GM19351 (cell line): ENCODE results near the gene LRG1.
"Not testable (repeated sequence)": the region's sequence is repeated elsewhere in the genome, so short reads cannot be mapped to it uniquely, and the experiment has no call there.

ENCODE experiments used
- ATAC-seq: cut with Tn5 transposase; IDR thresholded peaks from one replicate; pipeline ENCODE4 v1.9.1; 2021; ENCODE audit warnings: mild to moderate bottlenecking, moderate library complexity; ENCODE audit not compliant: unreplicated experiment

LRG1 gene

DNA sequence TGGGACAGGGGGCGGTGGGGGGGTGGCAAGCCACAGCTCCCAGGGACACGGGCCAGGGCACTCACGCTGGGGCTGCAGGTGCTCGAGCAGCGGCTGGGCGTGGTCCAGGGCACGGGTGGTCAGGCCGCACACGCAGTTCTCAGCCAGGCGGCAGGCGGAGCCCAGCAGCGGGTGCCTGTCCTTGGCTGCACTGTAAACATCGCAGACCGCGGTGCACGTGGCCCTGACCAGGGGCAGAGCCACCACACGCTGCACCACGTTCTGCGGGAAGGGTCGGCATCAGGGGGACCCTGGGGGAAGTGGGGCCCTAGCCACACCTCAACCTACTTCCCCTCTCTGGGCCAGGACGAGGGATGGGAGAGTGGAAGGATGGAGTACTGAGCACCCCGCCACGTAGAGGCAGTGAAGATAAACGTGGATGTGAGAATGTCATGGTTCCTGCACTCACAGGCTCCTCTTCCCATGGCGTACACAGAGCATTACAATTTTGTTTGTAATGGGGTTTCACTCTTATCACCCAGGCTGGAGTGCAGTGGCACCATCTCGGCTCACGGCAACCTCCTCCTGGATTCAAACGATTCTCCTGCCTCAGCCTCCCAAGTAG, 8.2 kb downstream of the LRG1 start:
- ATAC-seq: no peak

DNA sequence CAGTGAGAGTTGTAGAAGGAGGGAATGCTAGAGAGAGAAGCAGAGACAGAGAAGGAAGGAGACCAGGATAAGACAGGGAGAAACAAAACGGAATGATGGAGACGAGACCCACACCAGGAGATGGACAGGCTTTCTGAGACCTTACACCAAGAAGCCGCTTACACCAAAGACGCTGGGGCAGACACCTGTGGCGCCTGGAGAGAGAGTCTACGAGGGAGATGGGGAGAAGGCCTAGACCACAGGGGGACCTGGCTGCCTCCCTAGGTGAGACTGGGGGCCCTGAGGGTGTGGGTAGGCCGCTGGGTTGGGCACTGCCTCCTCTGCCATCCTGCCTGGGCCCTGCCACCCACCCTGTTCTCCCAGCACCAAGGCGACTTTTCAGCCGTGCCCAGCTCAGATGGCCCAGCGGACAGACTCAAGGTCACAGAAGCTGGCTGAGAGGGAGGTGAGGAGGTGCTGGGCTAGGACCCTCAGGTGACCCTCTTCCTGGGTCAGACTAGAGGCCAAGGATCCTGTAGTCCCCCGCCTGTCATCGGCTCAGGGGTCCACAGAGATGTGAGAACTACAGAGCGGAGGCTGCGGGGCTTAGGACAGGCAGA, 9.8 kb downstream of the LRG1 start:
- ATAC-seq: no peak

DNA sequence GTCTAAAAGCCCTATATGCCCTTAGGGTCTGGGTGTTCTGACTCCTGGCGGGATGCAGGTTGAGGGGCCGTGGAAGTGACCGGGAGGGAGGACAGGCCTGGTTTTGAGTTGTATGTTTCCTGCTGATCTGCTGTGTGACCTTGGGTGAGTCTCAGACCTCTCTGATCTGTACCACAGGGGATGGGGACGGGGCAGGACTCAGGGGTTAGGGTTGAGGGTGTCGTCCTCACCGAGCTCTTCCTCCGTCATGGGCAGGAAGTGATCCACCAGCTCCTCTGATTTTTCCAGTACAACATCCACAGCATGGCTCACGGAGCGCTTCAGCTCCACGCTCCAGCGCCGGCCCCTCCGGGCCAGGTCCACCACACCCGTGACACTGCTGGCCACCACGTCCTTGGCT, 11.0 kb downstream of the LRG1 start:
- ATAC-seq: no peak

DNA sequence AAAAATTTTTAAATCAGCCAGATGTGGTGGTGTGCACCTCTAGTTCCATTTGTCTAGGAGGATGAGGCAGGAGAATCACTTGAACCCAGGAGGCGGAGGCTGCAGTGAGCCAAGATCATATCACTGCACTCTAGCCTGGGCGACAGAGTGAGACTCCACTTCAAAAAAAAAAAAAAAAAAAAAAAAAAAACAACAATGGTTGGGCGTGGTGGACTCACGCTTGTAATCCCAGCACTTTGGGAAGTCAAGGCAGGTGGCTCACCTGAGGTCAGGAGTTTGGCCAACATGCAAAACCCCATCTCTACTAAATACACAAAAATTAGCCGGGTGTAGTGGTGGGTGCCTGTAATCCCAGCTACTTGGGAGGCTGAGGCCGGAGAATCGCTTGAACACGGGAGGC, 12.5 kb downstream of the LRG1 start:
- not testable (repeated sequence) for ATAC-seq

DNA sequence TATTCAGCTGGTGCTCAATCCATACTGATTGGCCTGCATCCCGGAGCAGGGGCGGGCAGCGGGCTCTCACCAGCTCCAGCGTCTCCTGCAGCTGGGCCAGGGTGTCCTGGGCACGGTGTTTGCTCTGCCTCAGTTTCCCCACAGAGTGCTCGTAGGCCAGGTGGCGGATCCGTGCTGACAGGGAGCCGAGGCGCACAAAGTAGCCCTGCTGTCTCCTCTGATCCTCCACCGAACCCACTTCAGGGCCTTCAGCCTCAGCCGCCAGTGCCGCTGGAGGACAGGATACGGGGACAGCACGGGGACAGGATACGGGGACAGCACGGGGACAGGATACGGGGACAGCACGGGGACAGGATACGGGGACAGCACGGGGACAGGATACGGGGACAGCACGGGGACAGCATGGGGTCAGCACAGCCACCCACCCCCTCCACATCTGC, 14.3 kb downstream of the LRG1 start:
- ATAC-seq: no peak

DNA sequence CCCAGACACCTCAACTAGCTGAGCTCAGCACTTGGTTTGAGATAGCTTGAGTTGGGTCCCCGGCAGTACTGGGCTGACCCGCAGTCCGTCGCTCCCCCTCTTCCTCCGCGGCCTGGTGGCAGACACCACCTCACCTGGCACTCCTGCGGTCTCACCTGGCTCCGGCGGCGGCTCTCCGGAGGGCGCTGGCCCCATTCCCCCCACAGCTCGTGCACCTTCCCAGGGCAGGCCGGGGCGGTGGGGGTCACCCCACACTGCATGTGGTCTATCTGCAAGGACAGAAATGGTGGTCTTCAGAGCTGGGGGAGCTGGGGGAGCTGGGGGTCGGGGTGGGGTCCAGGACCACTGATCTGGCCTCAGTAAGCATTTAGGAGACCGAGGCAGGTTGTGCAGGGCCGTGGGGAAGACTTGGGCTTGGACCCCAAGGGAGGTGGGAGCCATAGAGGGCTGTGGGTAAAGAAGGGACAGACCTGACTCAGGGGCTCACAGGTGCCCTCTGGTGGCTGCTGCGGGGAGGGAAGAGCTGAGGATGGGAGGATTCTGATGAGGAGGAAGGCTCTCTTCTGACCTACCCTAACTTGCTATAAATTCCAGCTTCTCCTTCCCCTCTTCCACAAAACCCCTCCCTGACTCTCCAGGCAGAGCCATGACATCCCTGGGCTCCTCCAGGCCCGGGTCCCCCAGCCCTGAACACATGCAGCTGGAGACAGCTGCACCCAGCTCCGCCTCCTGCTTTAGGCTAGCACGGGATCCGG, 14.9 kb downstream of the LRG1 start:
- ATAC-seq: no peak

DNA sequence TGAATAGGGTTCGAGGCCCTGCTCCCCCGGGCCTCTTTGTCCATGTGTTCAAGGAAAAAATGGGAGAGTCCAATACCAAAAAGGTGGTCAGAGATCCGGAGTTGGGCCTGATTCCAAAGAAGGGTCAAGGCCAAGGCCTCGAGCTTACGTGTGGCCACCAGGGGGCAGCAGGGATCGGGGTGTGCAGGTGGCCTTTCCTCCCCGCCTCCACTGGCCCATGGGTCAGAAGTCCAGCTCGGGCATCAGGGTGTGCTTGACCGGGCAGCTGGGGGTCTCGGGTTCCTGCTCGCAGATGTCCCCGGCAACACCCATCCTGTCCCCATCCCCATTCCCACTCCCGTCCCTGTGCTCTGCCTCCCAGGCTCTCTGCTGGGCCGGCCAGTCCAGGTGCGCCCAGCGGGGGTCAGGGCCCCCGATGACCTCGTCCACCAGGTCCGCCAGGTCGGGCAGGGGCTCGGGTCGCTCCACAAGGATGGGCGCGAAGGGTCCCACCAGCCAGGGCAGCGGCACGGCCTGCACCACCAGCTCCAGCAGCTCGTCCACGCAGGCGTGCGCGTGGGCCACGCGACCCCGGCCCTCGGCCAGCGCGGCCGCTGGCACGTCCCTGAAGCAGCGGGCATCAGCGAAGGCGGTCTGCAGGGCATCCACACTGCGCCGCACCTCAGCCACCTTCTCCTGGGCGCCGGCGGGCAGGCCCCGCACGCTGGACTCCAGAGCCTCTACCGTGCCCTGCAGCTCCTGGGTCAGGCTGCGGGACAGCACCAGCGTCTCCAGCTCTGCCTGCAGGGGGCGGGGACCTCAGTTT, 16.3 kb downstream of the LRG1 start:
- ATAC-seq: no peak

DNA sequence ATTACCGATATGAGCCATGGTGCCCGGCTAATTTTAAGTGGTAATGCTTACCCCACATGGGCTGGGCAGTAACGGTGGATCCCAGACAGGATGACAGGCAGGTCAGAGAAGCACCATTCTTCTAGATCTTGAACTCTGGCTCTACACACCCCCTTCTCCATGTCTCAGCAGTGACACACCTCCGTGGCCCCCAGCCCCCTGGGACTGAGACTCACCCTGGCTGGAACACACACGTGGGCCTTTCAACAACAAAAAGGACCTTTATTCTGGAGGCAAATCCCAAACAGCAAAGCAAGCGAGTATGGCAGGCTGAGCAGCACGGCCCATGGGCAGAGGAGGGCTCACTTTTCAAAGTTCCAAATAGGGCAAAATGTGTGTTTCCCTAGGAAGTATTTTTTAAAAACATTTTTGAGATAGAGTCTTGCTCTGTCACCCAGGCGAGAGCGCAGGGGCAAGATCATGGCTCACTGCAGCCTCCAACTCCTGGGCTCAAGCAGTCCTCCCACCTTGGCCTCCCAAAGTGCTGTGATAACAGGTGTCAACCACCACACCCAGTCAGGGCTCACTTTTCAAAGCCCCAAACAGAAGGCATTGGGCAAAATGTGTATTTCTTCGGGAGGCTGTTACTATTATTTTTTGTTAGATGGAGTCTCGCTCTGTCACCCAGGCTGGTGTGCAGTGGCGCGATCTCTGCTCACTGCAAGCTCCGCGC, 17.4 kb downstream of the LRG1 start:
- ATAC-seq: no peak

DNA sequence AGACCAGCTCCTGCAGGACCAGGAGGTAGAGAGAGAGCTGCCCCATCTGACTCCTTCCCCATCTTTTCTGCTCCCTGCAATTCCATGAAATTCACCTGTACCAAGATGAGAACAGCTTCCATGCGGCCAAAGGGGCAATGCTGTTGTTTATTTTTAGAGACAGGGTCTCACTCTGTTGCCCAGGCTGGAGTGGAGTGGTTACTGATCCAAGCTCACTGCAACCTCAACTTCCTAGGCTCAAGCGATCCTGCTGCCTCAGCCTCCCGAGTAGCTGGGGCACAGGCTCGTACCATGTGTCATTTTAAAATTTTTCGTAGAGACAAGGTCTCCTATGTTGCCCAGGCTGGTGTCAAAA, 18.0 kb downstream of the LRG1 start:
- ATAC-seq: no peak

DNA sequence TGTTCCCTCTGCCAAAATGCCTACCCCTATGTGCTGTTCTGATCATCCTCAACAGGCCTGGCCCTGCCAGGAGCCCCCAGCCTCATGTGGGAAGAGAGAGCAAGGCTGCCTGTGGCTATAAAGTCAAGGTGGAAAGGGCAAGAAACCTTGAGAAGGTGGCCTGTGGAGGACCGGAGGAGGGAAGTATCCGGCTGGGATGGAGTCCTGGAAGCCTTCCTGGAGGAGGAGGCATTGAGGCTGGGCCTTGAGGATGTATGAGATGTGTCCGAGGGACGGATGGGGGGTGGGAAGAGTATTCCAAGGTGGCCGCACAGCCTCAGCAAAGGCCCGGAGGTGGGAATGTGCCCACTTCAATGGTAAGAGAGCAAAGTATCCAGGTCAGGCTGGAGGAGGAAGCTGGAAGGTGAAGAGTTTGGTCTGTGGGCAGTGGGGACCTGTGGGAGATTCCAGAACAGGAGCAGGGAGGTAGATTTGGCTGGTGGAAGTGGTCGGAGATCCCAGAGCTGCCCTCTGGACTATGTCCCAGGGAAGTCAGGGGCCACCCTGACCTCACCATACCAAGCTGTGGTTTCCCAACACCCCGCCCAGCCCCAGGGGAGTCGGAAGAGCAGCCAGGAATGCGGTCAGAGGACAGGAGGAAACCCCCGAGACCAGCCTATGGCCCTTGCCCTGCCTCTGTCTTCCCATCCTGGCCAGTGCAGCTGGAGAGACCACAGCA, 18.5 kb downstream of the LRG1 start:
- no peak for ATAC-seq

DNA sequence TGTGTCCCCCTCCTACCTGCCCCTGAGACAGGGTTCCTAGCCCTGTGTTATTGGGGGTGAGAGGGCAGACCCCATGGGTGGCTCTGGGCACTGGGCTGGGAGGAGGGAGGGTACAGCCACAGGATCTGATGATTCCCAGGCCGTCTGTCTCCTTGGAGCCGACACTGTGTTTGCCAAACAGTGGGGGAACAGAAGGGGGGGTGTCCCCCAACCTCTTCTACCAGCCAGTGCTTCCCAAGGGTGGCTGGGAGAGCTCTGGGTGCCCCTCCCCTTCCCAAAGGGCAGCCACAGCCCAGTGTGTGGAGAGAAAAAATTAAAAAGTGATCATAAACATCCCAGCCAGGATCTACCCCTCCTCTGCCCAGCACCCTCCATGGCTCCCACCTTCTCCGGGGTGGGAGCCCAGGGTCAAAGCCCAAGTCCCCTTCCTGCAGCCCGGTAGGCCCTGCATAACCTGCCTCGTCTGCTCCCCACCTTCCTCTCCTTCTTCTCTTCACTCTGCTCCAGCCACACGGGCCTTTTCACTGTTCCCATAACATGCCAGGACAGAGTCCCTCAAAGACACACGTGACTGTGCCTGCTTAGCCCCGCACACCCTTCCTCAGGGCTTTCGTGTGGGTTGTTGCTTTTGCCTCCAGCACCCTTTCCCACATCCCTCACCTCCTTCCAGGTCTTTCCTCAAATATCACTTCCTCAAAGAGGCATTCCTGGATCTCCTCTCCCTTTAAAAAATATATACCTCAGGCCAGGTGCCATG, 20.1 kb downstream of the LRG1 start:
- ATAC-seq: no peak

DNA sequence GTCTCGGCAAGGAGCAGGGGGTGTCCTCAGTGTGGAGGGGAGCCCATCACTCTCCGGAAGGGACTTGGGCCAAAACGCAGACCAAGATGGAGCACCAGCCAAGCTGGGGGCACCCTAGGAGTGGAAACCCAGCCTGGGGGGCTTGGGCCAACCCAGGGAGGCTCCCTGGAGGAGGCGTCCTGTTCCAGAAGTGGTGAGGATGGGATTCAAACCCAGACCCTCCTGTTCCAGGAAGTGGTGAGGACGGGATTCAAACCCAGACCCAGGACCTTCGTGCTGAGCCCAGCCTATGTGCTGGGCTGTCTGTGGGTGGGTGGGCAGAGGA, 20.7 kb downstream of the LRG1 start:
- no peak for ATAC-seq

DNA sequence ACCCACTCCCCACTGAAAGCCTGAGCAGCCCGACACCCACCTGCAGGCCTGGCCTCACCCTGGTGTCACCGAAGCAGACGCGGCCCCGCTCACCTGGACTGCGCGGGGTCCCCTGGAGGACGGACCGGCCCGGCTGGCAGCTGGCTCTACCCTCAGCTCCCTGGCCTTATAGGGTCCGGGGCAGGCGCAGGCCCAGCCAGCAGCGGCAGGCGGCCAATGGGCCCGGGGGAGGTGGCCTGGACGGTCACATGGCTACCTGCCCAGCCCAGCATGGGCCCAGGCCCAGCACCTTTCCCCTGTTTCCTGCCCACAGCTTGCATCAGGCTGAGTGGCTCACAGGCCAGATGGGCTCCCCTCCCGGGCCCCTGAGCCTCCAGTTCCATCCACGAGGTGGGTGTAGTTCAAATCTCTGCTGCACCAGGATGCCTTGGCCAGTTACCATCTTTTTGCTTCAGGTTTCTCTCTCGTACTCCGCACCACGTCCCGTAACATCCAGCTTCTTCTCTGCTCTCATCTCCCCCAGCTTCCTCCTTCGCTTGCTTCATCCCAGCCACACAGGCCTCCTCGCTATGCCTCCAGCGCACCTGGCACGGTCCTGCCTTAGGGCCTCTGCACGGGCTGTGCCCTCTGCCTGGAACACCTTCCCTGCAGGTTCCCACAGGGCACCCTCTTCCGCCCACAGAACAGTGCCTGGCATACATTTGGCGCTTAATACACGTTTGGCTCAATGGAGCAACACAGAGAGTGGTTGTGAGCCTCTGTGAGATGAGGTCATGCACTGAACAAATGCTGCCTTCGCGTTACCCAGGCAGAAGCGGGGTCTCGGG, 21.3 kb downstream of the LRG1 start, which contains the start of gene PLIN4:
Gene PLIN4 (minus strand): TSS at position 142 of the 827 bp plus-strand sequence. CDS start 214 bp downstream, outside the sequence.
- no peak for ATAC-seq

DNA sequence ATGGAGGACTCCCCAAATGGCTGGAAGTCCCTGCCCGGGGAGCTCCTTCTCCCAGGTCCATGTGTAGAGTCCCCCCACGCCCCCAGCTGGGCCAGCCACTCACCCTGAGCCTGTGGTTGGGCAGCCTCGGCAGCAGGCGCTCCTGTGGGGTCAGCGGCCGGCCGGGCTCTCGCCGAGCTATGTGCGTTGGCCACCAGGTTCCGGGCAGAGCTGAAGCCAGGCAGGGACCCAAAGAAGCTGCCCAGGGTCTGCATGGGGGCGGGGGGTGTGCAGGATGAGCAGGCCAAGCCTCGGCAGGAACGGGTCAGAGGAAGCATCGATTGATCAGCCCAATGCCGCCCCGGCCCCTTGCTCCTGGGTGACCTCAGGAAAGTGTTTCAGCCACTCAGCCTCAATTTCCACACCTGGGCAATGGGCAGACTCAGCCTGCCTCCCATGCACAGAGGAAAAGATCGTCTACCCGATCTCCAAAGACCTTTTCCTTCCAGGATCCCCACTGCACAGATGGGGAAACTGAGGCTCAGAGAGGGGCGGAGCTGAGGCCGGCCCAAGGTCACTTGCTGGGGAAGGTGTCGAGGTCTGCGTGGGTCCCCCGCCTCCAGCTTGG, 22.3 kb downstream of the LRG1 start:
- no peak for ATAC-seq

DNA sequence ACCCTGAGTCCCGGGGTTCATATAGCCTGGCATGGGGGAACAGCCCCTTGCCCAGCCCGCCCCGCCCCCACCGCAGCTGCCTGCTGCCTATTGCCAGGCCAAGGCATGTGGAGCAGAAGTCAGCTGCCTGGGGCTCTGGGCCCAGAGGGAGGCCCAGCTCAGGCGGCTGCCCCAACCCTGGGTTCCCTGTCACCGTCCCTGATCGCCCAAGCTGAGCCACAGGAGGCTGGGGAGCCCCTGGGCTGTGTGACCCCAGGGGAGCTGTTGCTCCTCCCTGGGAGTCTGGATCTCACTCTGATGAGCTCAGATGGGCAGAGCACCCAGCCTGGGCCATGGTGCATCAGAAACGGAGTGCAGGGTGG, 22.9 kb downstream of the LRG1 start:
- ATAC-seq: no peak

DNA sequence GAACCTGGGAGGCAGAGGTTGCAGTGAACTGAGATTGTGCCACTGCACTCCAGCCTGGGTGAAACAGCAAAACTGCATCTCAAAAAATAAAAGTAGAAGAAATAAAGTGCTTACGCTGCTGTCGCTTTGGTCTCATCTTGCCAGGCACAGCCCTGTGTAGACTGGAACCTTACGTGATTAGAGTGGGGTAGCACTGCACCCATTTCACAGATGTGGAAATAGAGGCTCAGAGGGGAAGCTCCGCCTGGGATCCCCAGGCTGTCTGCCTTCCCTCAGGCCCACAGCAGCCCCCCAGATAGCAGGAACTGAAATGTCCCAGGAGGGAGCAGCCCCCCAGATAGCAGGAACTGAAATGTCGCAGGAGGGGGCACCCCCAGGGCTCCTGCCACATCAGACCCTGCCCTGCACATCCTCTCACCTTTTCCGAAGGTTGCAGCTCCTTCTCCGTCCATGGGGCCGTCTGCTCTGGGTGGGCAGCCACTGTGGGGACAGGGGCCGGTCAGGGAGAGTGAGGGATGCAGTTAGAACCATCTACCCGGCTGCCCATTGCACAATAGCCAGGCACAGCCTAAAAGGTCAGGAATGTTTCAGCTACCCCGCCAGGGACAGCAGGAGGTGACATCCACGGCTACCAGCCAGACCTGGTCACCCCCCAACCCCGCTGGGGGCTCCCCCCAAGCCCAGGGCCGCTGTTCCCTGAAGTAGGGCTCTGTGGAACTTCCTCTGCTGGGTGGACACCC, 23.5 kb downstream of the LRG1 start:
- no peak for ATAC-seq

DNA sequence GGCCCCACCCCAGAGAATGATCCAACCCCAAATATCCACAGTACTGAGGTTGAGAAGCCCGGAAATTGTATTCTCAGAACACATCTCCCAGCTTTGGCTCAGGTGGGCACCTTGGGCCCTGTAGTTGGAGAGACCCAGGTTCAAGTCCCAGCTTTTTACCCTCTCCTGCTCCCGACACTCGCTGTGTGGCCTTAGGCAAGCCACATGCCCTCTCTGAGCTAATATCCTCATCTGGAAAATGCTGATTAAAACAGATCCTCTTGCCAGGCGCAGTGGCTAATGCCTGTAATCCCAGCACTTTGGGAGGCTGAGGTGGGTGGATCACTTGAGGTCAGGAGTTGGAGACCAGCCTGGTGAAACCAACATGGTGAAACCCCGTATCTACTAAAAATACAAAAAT, 24.1 kb downstream of the LRG1 start:
- ATAC-seq: no peak

DNA sequence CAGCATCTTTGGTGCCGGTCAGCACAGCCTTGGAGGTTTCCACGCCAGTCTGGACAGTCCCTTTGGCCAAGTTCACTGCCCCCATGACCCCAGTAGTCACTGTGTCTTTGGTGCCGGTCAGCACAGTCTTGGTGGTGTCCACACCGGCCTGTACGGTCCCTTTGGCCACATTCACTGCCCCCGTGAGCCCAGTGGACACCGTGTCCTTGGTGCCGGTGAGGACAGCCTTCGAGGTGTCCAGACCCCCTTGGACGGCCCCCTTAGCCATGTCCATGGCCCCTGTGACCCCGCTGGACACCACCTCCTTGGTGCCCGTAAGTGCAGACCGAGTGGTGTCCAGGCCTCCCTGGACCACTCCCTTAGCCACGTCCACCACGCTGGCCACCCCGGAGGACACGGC, 26.6 kb downstream of the LRG1 start:
- ATAC-seq: no peak
